Spinal cord (tissue), 10 donors: ENCODE measurements around the gene NIFK. TPM values are rescaled to one million over a fixed set of nuclear protein-coding genes. Genes with fewer than 3 reads are reported as not detected.
"Not testable (repeated sequence)": the region's sequence is repeated elsewhere in the genome, so short reads cannot be mapped to it uniquely, and the experiment has no call there.

ENCODE experiments used
- DNase-seq, 6 donors: peaks; one replicate each; pipeline versions ENCODE4 v3.0.0 to v3.0.0-alpha.2; 2013 to 2015; ENCODE audit warnings: low spot score in 6 of 6, low read depth in 4 of 6
- H3K27ac ChIP-seq: one replicate; pipeline ENCODE4 v1.5.1; 2013; ENCODE audit warnings: low read depth, low read length, control low read depth
- H3K27me3 ChIP-seq: one replicate; pipeline ENCODE4 v1.6.1; 2013; ENCODE audit warnings: low read length; ENCODE audit not compliant: control insufficient read depth, insufficient read depth
- H3K36me3 ChIP-seq: one replicate; pipeline ENCODE4 v1.6.1; 2013; ENCODE audit warnings: low read length; ENCODE audit not compliant: control insufficient read depth, insufficient read depth
- H3K4me1 ChIP-seq: one replicate; pipeline ENCODE4 v1.6.1; 2013; ENCODE audit warnings: low read length; ENCODE audit not compliant: control insufficient read depth, insufficient read depth
- H3K4me3 ChIP-seq: one replicate; pipeline ENCODE4 v1.5.1; 2013; ENCODE audit warnings: low read depth, low read length, control low read depth
- H3K9me3 ChIP-seq: one replicate; pipeline ENCODE4 v1.6.1; 2013; ENCODE audit warnings: low read length; ENCODE audit not compliant: control insufficient read depth, insufficient read depth
- WGBS: methylation state at CpG from one replicate; pipeline ENCODE4 v1.1.5; 2013; ENCODE audit warnings: missing lambda C conversion rate; ENCODE audit not compliant: insufficient coverage; 5-methylcytosine and 5-hydroxymethylcytosine counted together
- polyA plus RNA-seq, 2 donors: library from polyadenylated mRNA; unstranded; fragments of 120-200 nt; gene quantifications; one replicate each; pipeline ENCODE4 v1.2.1, GENCODE V29; 2013; ENCODE audit not compliant: insufficient read length in 2 of 2
- total RNA-seq, 2 donors: library from RNA; depleted of rRNA in 1 of 2; stranded (reverse); fragments of 120-200 nt in 1 of 2; fragments of >200 nt in 1 of 2; gene quantifications; one replicate each; pipeline versions ENCODE4 v1.2.3 to v1.2.4, GENCODE V29; 2013 to 2014
- donor health status: healthy.

NIFK gene
- total and polyA plus RNA-seq, 4 donors: 44.9 to 62.9 (median 55.2) TPM

DNA sequence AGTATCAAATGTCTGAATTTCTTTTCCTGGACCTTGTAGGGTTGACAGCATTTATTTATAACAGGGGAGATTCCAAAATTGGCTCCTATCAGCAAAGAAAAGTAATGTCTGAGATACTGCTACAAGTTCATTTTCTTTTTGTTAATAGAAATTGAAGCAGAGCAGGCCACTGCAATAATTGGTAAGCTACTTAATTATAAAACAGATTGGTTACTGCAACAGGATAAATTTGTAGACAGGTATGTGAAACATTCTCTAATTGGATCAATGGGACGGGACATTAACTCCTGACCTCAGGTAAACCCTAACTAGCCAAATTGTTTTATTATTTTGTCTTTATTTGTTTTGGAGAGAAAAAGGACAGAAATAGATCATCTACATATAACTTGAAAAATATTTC, 20.5 kb downstream of the NIFK start:
- H3K27ac ChIP-seq: no peak overlapping the region
- DNase-seq: no peak
- no peaks in the 10 kb centered on the region for H3K27me3 ChIP-seq
- no peaks in the 10 kb centered on the region for H3K9me3 ChIP-seq
- no peak overlapping the region for H3K4me3 ChIP-seq
- WGBS: no CpG with 5 or more reads among the region's 1 CpG
- H3K4me1 ChIP-seq: no peaks in the 10 kb centered on the region
- no peaks in the 10 kb centered on the region for H3K36me3 ChIP-seq

- H3K36me3 ChIP-seq, H3K9me3 ChIP-seq, H3K4me1 ChIP-seq, H3K4me3 ChIP-seq, H3K27me3 ChIP-seq, H3K27ac ChIP-seq, DNase-seq: not testable (repeated sequence)
- WGBS: 69% methylated on average over 2 of the region's 3 CpGs
Measured at GRCh38 chr2:121711481-121711880, 25.2 kb downstream of the NIFK start.

GRCh38 chr2:121710470-121711170, 26.1 kb downstream of the NIFK start:
- no peaks in the 10 kb centered on the region for H3K9me3 ChIP-seq
- H3K27me3 ChIP-seq: no peaks in the 10 kb centered on the region
- no peaks in the 10 kb centered on the region for H3K4me1 ChIP-seq
- 93% methylated on average over 4 of the region's 7 CpGs for WGBS
- no peak overlapping the region for H3K4me3 ChIP-seq
- no peak overlapping the region for H3K27ac ChIP-seq
- H3K36me3 ChIP-seq: no peaks in the 10 kb centered on the region
- DNase-seq: no peak

- no peaks in the 10 kb centered on the region for H3K27me3 ChIP-seq
- H3K36me3 ChIP-seq: no peaks in the 10 kb centered on the region
- WGBS: 76% methylated on average over 7 of the region's 11 CpGs
- no peak overlapping the region for H3K27ac ChIP-seq
- no peak for DNase-seq
- H3K9me3 ChIP-seq: no peaks in the 10 kb centered on the region
- H3K4me3 ChIP-seq: no peak overlapping the region
- H3K4me1 ChIP-seq: no peaks in the 10 kb centered on the region
Measured at GRCh38 chr2:121709776-121710469, 26.8 kb downstream of the NIFK start.

GRCh38 chr2:121707920-121708361, 28.7 kb downstream of the NIFK start:
- Histone ChIP-seq H3K27ac (no peak overlapping the region), H3K36me3 (no peaks in the 10 kb centered on the region), H3K9me3 (no peaks in the 10 kb centered on the region), H3K4me1 (no peaks in the 10 kb centered on the region), H3K4me3 (no peak overlapping the region), H3K27me3 (no peaks in the 10 kb centered on the region)
- no peak for DNase-seq
- 72% methylated on average over 3 of the region's 5 CpGs for WGBS

GRCh38 chr2:121707344-121707919, 29.2 kb downstream of the NIFK start:
- DNase-seq: no peak
- no peaks in the 10 kb centered on the region for H3K4me1 ChIP-seq
- WGBS: 37% methylated on average over 7 of the region's 9 CpGs
- H3K4me3 ChIP-seq: no peak overlapping the region
- no peak overlapping the region for H3K27ac ChIP-seq
- no peaks in the 10 kb centered on the region for H3K36me3 ChIP-seq
- H3K27me3 ChIP-seq: no peaks in the 10 kb centered on the region
- H3K9me3 ChIP-seq: no peaks in the 10 kb centered on the region

DNA sequence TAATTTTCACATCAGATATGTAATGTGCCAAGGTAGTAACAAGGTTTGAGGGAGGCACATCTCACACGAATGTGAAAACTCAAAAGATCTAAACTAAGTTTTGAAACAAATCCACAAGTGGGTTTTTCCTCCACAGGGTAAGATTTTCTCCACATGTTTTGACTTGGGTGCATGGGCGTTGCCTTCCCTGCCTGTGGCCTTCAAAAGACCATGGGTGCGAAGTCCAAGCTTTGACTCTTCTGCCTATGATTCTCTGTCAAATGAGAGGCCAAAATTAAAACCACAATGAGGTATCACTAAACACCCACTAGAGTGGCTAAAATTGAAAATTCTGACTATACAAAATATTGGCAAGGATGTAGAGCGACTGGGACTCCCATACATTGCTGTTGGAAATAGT, 30.7 kb downstream of the NIFK start:
- H3K27me3 ChIP-seq: no peaks in the 10 kb centered on the region
- no peak for DNase-seq
- 100% methylated on average over 2 of the region's 4 CpGs for WGBS

GRCh38 chr2:121705390-121705789, 31.3 kb downstream of the NIFK start:
- 77% methylated on average over 8 of the region's 8 CpGs for WGBS

More for the DNA sequence above, 30.7 kb downstream of the NIFK start:
- H3K27ac ChIP-seq: no peak overlapping the region
- H3K4me1 ChIP-seq: no peaks in the 10 kb centered on the region
- H3K36me3 ChIP-seq: no peaks in the 10 kb centered on the region
- H3K4me3 ChIP-seq: no peak overlapping the region
- H3K9me3 ChIP-seq: no peaks in the 10 kb centered on the region

DNA sequence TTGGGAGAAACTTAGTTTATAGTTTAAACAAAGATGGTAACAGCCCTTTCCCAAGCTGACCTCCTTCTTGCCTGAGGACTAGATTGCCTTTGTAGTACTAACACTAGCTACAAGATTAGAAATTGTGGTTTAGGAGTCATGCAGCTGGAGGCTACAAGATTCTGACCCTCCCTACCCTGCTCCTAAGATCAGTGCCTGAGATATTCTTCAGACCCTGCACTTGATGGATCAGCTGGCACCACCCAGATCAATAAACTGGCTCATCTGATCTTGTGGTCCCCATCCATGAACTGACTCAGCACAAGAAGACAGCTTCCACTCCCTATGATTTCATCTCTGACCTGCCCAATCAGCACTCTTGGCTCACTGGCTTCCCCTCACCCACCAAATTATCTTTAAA, 34.9 kb downstream of the NIFK start:
- not testable (repeated sequence) for H3K4me3 ChIP-seq, H3K27ac ChIP-seq, H3K27me3 ChIP-seq, H3K4me1 ChIP-seq, DNase-seq, H3K9me3 ChIP-seq, H3K36me3 ChIP-seq

More at GRCh38 chr2:121705390-121705789, 31.3 kb downstream of the NIFK start:
- Histone ChIP-seq H3K27me3 (no peaks in the 10 kb centered on the region), H3K27ac (no peak overlapping the region), H3K4me1 (no peaks in the 10 kb centered on the region), H3K9me3 (no peaks in the 10 kb centered on the region), H3K4me3 (no peak overlapping the region), H3K36me3 (no peaks in the 10 kb centered on the region)
- DNase-seq: no peak
